ENCODE results near the gene GBF1. TPM values are rescaled to one million over a fixed set of nuclear protein-coding genes. Genes with fewer than 3 reads are reported as not detected.

GBF1 gene
- total RNA-seq, 1 experiment from 2014 or later = 28.3 TPM

DNA sequence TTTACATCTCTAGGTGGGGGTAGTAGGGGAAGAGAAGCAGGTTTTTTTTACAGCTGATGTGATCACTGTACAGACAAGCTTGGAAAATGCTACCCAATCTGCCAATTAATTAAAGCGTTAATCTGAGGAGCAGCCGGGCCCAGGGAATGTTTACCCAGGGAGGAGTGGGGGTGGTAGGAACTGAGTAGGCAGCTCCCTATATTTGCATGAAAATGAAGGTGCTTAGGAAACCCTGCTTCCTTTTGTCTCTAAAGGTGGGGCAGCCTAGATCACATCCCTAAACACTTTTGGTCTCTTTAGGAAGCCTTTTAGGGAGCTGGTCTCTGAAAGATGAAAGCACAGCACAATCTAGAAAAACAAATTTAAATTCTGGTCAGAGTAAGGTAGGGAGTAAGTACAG is 97.1 kb downstream of the GBF1 start:
- Histone ChIP-seq H3K27me3 (ENCODE audit: insufficient read depth, low read depth) (no peaks in the 10 kb centered on the region), H3K9me2 (ENCODE audit: insufficient read depth) (no peaks in the 10 kb centered on the region), H4K20me1 (ENCODE audit: insufficient read depth) (peaks cover 3% of the 10 kb centered on the region; the same call in 1 of the 2 replicates), H3K4me2 (no peak overlapping the region), H3K79me2 (ENCODE audit: low read depth) (no peaks in the 10 kb centered on the region), H3K4me1 (replicated peaks; ENCODE audit: insufficient read depth) (no peaks in the 10 kb centered on the region), H3K27ac (no peak overlapping the region), H3K9me3 (ENCODE audit: insufficient read depth, low read depth) (no peaks in the 10 kb centered on the region), H3K4me3 (no peak overlapping the region), H3F3A (ENCODE audit: insufficient read depth, low read depth) (no peaks in the 10 kb centered on the region; the same call in 1 of the 2 replicates), H2AFZ (no peak overlapping the region), H3K36me3 (ENCODE audit: low read depth) (no peaks in the 10 kb centered on the region)
- intact Hi-C loops (cut with micrococcal nuclease; ENCODE audit: unreplicated experiment) = no loop called here
- ChIA-PET POLR2A (ENCODE audit: unreplicated experiment) (no interaction called here), CTCF (interaction anchor here (0.6 kb wide), 1 partner anchor 173 kb away, joined by 7 read pairs; no protein-coding TSS in a partner anchor)
- DNase-seq = no peak
- TF ChIP-seq CTCF (conservative IDR thresholded peaks at IDR 0.05) = no peak
- no peak for TF ChIP-seq EZH2 (IDR thresholded peaks at IDR 0.05; ENCODE audit: low read depth)
- BruUV-seq (replicated peaks) = no TSS peak

- Histone ChIP-seq H3K4me1 (replicated peaks; ENCODE audit: insufficient read depth) (no peaks in the 10 kb centered on the region), H3K9me3 (ENCODE audit: insufficient read depth, low read depth) (no peaks in the 10 kb centered on the region), H3K36me3 (ENCODE audit: low read depth) (no peaks in the 10 kb centered on the region), H2AFZ (no peak overlapping the region), H3F3A (ENCODE audit: insufficient read depth, low read depth) (no peaks in the 10 kb centered on the region; the same call in 1 of the 2 replicates), H3K4me2 (no peak overlapping the region), H3K27me3 (ENCODE audit: insufficient read depth, low read depth) (no peaks in the 10 kb centered on the region), H3K79me2 (ENCODE audit: low read depth) (no peaks in the 10 kb centered on the region), H3K9me2 (ENCODE audit: insufficient read depth) (no peaks in the 10 kb centered on the region), H3K27ac (no peak overlapping the region), H3K4me3 (no peak overlapping the region), H4K20me1 (ENCODE audit: insufficient read depth) (peaks cover 3% of the 10 kb centered on the region; the same call in 1 of the 2 replicates)
- BruUV-seq (replicated peaks) = no TSS peak
- DNase-seq = no peak
- no peak for TF ChIP-seq EZH2 (IDR thresholded peaks at IDR 0.05; ENCODE audit: low read depth)
- TF ChIP-seq CTCF (conservative IDR thresholded peaks at IDR 0.05) = no peak
- intact Hi-C loops (cut with micrococcal nuclease; ENCODE audit: unreplicated experiment) = no loop called here
- ChIA-PET CTCF (no interaction called here), POLR2A (ENCODE audit: unreplicated experiment) (no interaction called here)
Observed at GRCh38 chr10:102342958-102343357, 97.6 kb downstream of the GBF1 start.

DNA sequence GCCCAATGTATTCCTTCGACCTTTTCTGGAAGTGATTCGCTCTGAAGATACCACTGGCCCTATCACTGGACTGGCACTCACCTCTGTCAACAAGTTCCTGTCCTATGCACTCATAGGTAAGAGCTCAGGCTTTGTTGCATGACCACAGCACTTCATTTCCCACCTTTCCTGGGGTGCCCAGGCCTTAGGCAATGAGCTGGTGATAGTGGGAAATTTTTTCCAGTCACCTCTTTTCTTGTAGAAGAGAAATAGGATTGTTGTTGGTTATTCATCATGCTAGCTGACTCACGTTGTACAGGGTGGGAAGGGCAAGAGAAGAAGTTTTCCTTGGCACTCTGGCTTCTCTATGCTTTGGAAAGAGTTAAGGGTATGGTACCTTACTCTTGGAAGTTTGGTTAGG is 98.7 kb downstream of the GBF1 start:
- Histone ChIP-seq H3K4me2 (no peak overlapping the region), H3K27ac (no peak overlapping the region), H3K27me3 (ENCODE audit: insufficient read depth, low read depth) (no peaks in the 10 kb centered on the region), H3K9me3 (ENCODE audit: insufficient read depth, low read depth) (no peaks in the 10 kb centered on the region), H3K4me1 (replicated peaks; ENCODE audit: insufficient read depth) (no peaks in the 10 kb centered on the region), H4K20me1 (ENCODE audit: insufficient read depth) (peaks cover 3% of the 10 kb centered on the region; the same call in 1 of the 2 replicates), H3K4me3 (no peak overlapping the region), H3K36me3 (ENCODE audit: low read depth) (no peaks in the 10 kb centered on the region), H3K9me2 (ENCODE audit: insufficient read depth) (no peaks in the 10 kb centered on the region), H3F3A (ENCODE audit: insufficient read depth, low read depth) (no peaks in the 10 kb centered on the region; the same call in 1 of the 2 replicates), H3K79me2 (ENCODE audit: low read depth) (no peaks in the 10 kb centered on the region), H2AFZ (no peak overlapping the region)
- no peak for TF ChIP-seq CTCF (conservative IDR thresholded peaks at IDR 0.05)
- no peak for TF ChIP-seq EZH2 (IDR thresholded peaks at IDR 0.05; ENCODE audit: low read depth)
- no peak for DNase-seq
- intact Hi-C loops (cut with micrococcal nuclease; ENCODE audit: unreplicated experiment) = no loop called here
- no TSS peak for BruUV-seq (replicated peaks)
- POLR2A ChIA-PET (ENCODE audit: unreplicated experiment) = no interaction called here
- CTCF ChIA-PET = interaction anchor here (0.8 kb wide), 1 partner anchor 113 kb away, joined by 6 read pairs; no protein-coding TSS in a partner anchor
